Ovary (tissue), 9 donors: Measurements from ENCODE around the gene ACBD4. TPM values are rescaled to one million over a fixed set of nuclear protein-coding genes. Genes with fewer than 3 reads are reported as not detected.

Experiments used
- DNase-seq, 5 donors: peaks; one replicate each; pipeline ENCODE4 v3.0.0-alpha.2; 2019 to 2020
- H3K27ac ChIP-seq, 2 donors: fragments of 200-600 bp; one replicate each; pipeline versions ENCODE4 v1.5.1 to v1.8.0; 2019 to 2022
- H3K27me3 ChIP-seq: fragments of 200-600 bp; one replicate; pipeline ENCODE4 v1.8.0; 2022
- H3K36me3 ChIP-seq: fragments of 200-600 bp; sonication (generic); one replicate; pipeline ENCODE4 v1.5.1; 2019
- H3K4me1 ChIP-seq: one replicate; pipeline ENCODE4 v1.8.1; 2013; ENCODE audit warnings: mild to moderate bottlenecking, moderate library complexity; ENCODE audit not compliant: insufficient read depth
- H3K4me3 ChIP-seq: fragments of 200-600 bp; sonication (generic); one replicate; pipeline ENCODE4 v1.5.1; 2017
- H3K9me3 ChIP-seq, 2 donors: fragments of 200-600 bp in 1 of 2; sonication (generic) in 1 of 2; one replicate each; pipeline versions ENCODE4 v1.5.1 to v1.8.1; 2013 to 2019; ENCODE audit warnings: mild to moderate bottlenecking in 1 of 2, moderate library complexity in 1 of 2
- EP300 ChIP-seq: sonication (generic); formaldehyde crosslinking; IDR thresholded peaks from one replicate; pipeline ENCODE4 v1.6.1; 2017; ENCODE audit warnings: antibody characterized with exemption
- POLR2A ChIP-seq: fragments of 450-650 bp; IDR thresholded peaks from one replicate; pipeline ENCODE4 v1.6.1; 2017; ENCODE audit warnings: antibody characterized with exemption, mild to moderate bottlenecking, moderate library complexity
- WGBS, 3 donors: extraction: QIAGEN DNeasy Blood & Tissue Kit in 1 of 3; methylation state at CpG; one replicate each; pipeline versions ENCODE4 v1.1.5 to v1.1.7; 2013 to 2017; 5-methylcytosine and 5-hydroxymethylcytosine counted together
- intact Hi-C, 4 donors: fragments of 100-400 bp; cut with DNase I; formaldehyde crosslinking; loops; one replicate each; pipeline versions ENCODE4 v1.11.0 to v1.15.1; 2022 to 2023
- polyA plus RNA-seq, 2 donors: library from polyadenylated mRNA; stranded (reverse); fragments of 200-250 nt in 1 of 2; fragments of 350-450 nt in 1 of 2; fragmentation: Illumina TruSeq in 1 of 2; extraction: RNeasy Lipid Tissue Mini Kit (QIAGEN cat#74804) in 1 of 2; gene quantifications; one replicate each; pipeline ENCODE4 v1.2.3, GENCODE V29; 2013 to 2014
- total RNA-seq, 7 donors: library from RNA; depleted of rRNA in 2 of 7; stranded (reverse); fragments of >200 nt in 2 of 7; fragmentation: NEBNext Ultra II Directional in 3 of 7; extraction: Animal tissue kit (Norgen Biotek cat#: 25700) in 3 of 7; gene quantifications; one replicate each; pipeline versions ENCODE4 v1.1.0 to v1.2.4, GENCODE V29; 2016 to 2023
- TF ChIP-seq, protein P1 (sequence below), 3 donors: fragments of 450-650 bp in 2 of 3; fragments of 200-600 bp in 1 of 3; IDR thresholded peaks; one replicate each; pipeline versions ENCODE4 v1.5.1 to v1.8.0; 2016 to 2022; ENCODE audit warnings: antibody characterized with exemption in 3 of 3, mild to moderate bottlenecking in 1 of 3
- donor health status: DM: no; HTN: no; CAD: no; lungs with moderate emphysema.
- donor health status: DM: no; HTN: no; CAD: no.
- donor health status: Bipolar disorder and iron deficiency.
- donor health status: DM: yes; HTN: yes; CAD: no.
- donor health status: DM: no; HTN: no; CAD: no.
- donor health status: DM: yes; HTN: yes; CAD: no.

The ACBD4 gene
- total and polyA plus RNA-seq, 9 donors = 11.0 to 24.5 (median 18.5) TPM

GRCh38 chr17:45115871-45116270, 19.6 kb upstream of the ACBD4 start:
- intact Hi-C loops = loop anchor here in 1 of 4 donors (10.0 kb wide), 1 partner anchor 201 kb away; the partner anchor contains the start of gene GFAP
- no peaks in the 10 kb centered on the region for H3K36me3 ChIP-seq
- H3K4me3 ChIP-seq = no peak overlapping the region
- H3K4me1 ChIP-seq = peaks cover 7% of the 10 kb centered on the region
- no peak overlapping the region for H3K27ac ChIP-seq
- no peaks in the 10 kb centered on the region for H3K9me3 ChIP-seq
- no peak for DNase-seq
- WGBS, 3 donors = 78 to 84% (median 81%) methylated on average over 11 of the region's 11 CpGs
- TF ChIP-seq, protein P1, sequence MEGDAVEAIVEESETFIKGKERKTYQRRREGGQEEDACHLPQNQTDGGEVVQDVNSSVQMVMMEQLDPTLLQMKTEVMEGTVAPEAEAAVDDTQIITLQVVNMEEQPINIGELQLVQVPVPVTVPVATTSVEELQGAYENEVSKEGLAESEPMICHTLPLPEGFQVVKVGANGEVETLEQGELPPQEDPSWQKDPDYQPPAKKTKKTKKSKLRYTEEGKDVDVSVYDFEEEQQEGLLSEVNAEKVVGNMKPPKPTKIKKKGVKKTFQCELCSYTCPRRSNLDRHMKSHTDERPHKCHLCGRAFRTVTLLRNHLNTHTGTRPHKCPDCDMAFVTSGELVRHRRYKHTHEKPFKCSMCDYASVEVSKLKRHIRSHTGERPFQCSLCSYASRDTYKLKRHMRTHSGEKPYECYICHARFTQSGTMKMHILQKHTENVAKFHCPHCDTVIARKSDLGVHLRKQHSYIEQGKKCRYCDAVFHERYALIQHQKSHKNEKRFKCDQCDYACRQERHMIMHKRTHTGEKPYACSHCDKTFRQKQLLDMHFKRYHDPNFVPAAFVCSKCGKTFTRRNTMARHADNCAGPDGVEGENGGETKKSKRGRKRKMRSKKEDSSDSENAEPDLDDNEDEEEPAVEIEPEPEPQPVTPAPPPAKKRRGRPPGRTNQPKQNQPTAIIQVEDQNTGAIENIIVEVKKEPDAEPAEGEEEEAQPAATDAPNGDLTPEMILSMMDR (IDR thresholded peaks at IDR 0.05) = no peak
- TF ChIP-seq POLR2A = no peak
- TF ChIP-seq EP300 = no peak
- no peaks in the 10 kb centered on the region for H3K27me3 ChIP-seq

GRCh38 chr17:45116434-45117016, 19.0 kb upstream of the ACBD4 start:
- Histone ChIP-seq H3K9me3 (no peaks in the 10 kb centered on the region), H3K36me3 (no peaks in the 10 kb centered on the region), H3K4me3 (no peak overlapping the region), H3K27me3 (no peaks in the 10 kb centered on the region), H3K4me1 (peaks cover 4% of the 10 kb centered on the region), H3K27ac (no peak overlapping the region)
- 91 to 92% (median 92%) methylated on average over 10 of the region's 10 CpGs for WGBS, 3 donors
- intact Hi-C loops = loop anchor here in 1 of 4 donors (10.0 kb wide), 1 partner anchor 202 kb away; the partner anchor contains the start of gene GFAP
- TF ChIP-seq POLR2A = no peak
- TF ChIP-seq EP300 = no peak
- TF ChIP-seq, protein P1 (IDR thresholded peaks at IDR 0.05) = no peak
- DNase-seq = no peak

DNA sequence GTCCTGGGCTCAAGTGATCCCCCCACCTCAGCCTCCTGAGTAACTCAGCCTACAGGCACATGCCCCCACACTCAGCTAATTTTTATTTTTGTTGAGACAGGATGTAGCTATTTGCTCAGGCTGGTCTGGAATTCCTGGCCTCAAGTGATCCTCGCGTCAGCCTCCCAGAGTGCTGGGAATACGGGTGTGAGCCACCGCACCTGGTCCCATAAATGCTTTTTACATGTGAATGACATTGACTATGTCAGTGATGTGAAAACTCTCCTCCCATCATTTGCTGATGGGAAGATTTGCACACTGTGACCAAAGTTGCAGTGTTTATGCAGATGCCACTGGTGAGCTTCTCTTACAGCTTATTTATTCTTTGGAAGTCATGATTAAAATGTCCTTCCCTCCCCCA, 18.2 kb upstream of the ACBD4 start:
- intact Hi-C loops = loop anchor here in 1 of 4 donors (10.0 kb wide), 1 partner anchor 203 kb away; the partner anchor contains the start of gene GFAP
- Histone ChIP-seq H3K4me3 (no peak overlapping the region), H3K9me3 (no peaks in the 10 kb centered on the region), H3K27ac (no peak overlapping the region), H3K4me1 (peaks cover 3% of the 10 kb centered on the region), H3K36me3 (no peaks in the 10 kb centered on the region), H3K27me3 (no peaks in the 10 kb centered on the region)
- WGBS, 3 donors = 93 to 97% (median 93%) methylated on average over 4 of the region's 4 CpGs
- TF ChIP-seq POLR2A (no peak), EP300 (no peak)
- TF ChIP-seq, protein P1 (IDR thresholded peaks at IDR 0.05) = no peak
- no peak for DNase-seq

DNA sequence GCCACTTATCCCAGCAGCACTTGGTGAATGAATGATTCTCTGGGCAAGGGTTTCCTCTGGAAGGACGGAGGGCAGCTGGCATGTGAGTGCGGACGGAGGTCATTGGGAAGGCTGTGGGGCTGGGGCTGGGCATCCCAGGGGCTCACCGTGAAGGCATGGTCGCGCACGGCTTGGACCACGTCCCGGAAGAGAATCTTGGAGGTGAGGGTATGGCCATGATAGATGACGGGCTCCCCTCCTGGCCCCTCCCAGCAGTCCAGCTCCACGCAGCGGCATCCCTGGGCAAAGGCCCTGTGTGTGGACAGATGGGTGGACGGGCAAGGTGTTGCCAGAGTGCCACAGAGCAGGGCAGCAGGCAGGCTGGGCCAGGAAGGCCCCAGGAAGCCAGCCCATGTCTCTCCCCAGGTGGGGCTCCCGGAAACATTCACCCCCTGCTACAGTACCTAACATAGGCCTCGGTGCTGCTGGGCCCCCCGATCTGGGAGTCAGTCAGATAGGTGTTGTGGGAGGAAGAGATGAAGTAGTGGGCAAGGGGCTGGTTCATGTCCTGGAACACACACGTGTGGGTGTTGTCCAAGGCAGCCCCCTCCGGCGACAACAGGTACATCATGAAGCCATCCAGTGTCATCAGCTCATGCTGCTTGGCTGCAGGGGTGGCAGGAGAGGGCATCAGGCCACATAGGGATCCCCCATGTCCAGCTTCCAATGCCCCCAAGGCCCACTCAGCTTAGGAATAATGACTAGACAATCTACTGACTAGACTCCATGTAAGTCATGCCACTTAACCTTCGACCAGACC, 17.4 kb upstream of the ACBD4 start:
- no peaks in the 10 kb centered on the region for H3K36me3 ChIP-seq
- no peaks in the 10 kb centered on the region for H3K27me3 ChIP-seq
- no peak for TF ChIP-seq POLR2A
- TF ChIP-seq, protein P1 (IDR thresholded peaks at IDR 0.05) = no peak
- no peak for TF ChIP-seq EP300
- 88 to 91% (median 90%) methylated on average over 20 of the region's 20 CpGs for WGBS, 3 donors
- H3K4me1 ChIP-seq = peaks cover under 1% of the 10 kb centered on the region
- H3K27ac ChIP-seq = no peak overlapping the region
- intact Hi-C loops = loop anchor here in 1 of 4 donors (10.0 kb wide), 1 partner anchor 203 kb away; the partner anchor contains the start of gene GFAP
- no peaks in the 10 kb centered on the region for H3K9me3 ChIP-seq
- no peak for DNase-seq
- no peak overlapping the region for H3K4me3 ChIP-seq
